ENCODE data around the gene EPHB3.

EPHB3 gene

GRCh38 chr3:184581331-184581855, 19.8 kb downstream of the EPHB3 start:
- DNase-seq, result no peak

GRCh38 chr3:184582646-184583577, 21.3 kb downstream of the EPHB3 start:
- peak; percentile 74 for DNase-seq

- no peak for DNase-seq
These were observed 22.2 kb downstream of the EPHB3 start for GRCh38 chr3:184583578-184584451.

DNA sequence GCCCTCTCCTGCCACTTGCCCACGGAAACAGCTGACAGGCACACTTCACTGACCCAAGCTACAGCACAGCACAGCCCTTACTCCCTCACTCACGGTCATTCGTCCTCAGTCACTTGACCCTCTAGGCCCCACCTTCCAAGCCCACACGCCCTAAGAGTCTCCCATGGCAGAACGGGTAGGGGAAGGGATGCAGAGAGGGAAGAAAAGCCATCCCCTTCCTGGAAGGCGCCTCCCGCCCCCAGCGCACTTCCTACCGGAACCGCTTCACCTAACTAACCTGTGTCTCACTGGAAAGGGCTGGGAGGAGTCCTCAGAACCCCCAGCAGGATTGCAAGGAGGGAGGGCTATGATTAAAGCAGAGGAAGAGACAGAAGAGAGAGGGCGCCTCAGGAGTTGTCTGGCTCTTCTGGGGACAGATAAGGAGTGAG, 22.9 kb downstream of the EPHB3 start:
- DNase-seq, result no peak

GRCh38 chr3:184585545-184585944, 24.0 kb downstream of the EPHB3 start:
- no peak for DNase-seq

DNA sequence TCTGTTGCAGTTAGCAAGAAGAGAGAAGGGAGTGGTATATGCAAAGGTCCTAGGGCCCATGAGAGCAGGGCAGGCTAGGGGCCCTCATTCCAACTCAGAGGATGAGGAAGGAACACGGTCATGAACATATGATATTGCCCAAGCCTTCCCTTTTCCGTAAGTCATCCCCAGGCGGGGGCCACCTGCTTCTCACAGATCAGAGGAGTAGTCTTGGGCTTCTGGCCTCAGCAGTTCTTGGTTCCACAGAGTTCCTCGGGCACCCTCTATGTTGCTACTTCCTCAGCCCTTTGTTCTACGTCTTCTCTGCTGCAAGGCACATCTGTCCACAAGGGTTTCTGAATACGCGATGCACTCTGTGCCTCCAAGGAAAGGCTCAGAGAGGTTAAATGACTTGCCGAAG, 25.3 kb downstream of the EPHB3 start:
- no peak for DNase-seq

DNA sequence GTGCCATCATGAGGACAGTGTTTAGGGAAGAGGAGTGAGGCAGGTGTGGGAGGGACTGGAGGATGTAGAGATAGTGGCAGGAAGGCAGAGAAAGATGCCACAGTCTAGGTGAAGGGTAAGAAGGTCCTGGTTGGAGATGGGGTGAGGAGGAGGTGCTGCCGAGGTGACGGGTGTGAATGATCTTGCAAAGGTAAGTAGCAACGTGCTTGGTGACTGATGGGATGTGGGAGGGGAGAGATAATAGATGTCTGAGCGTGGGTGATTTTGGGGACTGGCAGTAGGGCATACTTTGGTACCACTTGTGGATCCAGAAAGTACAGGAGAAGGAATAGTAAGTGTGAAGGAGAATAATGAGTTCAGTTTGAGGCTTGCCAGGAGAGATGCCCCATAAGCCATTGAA, 27.2 kb downstream of the EPHB3 start:
- no peak for DNase-seq

GRCh38 chr3:184590795-184591194, 29.2 kb downstream of the EPHB3 start:
- DNase-seq, result peak; percentile 33

- no peak for DNase-seq
These were observed 30.2 kb downstream of the EPHB3 start for GRCh38 chr3:184591789-184592188.

DNA sequence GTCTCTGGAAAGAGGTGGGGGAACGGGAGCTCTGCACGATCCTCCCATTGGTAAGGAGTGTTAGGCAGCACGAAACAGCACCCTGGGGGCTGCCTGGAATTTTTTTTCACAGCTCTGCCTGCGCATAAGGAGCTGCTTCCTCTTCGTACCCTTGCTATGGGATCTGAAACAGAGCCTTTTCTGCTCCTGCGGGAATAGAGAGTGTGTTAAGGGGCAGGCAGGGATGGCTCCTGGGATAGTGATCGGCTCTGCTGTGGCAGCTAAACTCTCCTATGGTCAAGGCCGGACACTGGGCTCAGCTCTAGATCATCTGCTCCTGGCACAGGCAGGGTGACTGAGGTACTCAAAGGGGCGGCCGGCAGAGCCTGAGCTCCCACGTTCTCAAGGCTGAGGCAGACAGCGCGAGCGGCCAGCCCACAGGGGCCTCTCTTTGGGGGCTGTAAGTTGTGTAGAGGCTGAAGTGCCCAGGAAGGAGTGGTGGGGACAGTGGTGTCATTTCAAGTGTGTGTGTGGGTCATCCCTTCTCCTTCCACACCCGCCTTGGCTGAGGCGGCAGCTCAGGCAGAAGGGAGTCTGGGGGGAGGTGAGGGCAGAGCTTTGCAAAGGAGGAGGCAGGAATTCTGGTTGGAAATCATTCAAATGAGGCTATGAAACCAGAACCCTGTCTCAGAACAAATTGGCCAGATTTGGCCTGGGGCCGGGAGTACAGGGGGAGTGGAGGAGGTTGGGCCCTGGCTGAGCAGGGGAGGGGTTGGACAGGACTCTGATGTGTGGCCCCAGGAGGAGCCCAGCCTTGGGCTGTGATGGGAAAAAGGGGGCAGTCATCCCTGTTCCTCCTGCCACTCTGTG, 31.0 kb downstream of the EPHB3 start:
- DNase-seq, result peak; percentile 74

- DNase-seq, result no peak
These were observed 31.8 kb downstream of the EPHB3 start for GRCh38 chr3:184593220-184593927.

DNA sequence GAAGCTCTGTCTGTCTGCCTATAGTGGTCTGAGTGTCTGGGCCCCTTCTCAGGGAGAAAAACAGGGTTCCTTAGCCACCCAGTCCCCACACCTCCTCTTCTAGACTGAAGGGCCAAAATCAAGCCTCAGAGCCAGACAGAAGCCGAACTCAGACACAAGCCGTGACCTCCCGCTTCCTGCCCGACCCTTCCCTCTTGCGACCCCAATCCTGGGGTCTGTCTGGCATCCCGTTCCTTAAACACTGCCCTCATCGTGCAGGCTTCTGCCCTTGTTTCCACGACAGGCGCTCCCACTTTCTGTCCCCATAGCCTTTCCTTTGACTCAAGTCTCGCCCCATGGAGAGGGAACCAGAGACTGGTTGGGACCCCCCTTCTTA, 32.3 kb downstream of the EPHB3 start:
- DNase-seq, result no peak

DNA sequence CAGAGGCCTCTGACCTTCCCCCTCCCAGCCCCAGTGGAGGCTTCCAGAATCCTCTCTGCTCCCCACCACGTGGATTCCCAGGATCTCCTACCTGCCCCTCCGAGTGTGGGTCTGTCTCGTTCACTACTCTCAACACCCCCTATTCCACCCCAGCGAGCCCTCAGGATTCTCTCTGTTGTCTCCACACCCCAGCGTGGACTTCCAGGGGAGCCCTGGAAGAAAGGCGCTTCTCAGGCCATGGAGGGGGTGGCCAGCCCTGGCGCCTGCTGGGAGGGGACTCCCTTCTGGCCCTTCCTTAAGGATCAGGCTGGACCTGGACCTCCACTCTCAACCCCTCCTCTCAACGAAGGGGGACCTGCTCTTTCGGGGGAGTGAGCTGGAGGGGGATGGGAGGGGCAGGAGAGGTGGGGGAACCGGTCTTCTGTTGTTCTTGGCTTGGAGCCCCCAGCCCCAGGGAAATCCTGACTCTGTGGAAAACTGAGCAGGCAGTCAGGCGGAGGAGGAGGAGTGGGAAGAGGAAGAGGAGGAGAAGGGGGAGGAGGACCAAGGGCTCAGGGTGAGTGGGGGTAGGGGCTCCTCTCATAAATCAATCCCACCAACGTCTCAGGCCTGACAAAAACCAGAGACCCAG, 32.9 kb downstream of the EPHB3 start:
- DNase-seq, result no peak

GRCh38 chr3:184595726-184596125, 34.1 kb downstream of the EPHB3 start:
- DNase-seq, result no peak

DNA sequence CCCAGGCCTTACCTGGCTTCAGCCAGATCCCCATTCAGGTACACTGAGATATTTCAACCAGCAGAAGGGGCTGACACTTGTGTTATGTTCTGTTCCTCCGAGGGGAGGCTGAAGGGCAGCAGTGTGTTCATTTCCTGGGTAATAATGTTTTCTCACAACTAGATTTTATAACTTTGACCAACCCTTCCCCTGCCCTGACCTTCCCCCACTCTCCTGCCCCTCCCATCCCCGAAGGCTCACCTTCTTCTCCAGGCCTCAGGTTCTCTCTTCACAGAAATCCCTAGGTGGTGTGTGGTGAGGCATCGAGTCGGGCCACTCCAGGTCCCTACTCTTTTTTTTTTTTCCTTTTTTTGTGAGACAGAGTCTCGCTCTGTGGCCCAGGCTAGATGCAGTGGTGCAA, 34.6 kb downstream of the EPHB3 start:
- no peak for DNase-seq

DNA sequence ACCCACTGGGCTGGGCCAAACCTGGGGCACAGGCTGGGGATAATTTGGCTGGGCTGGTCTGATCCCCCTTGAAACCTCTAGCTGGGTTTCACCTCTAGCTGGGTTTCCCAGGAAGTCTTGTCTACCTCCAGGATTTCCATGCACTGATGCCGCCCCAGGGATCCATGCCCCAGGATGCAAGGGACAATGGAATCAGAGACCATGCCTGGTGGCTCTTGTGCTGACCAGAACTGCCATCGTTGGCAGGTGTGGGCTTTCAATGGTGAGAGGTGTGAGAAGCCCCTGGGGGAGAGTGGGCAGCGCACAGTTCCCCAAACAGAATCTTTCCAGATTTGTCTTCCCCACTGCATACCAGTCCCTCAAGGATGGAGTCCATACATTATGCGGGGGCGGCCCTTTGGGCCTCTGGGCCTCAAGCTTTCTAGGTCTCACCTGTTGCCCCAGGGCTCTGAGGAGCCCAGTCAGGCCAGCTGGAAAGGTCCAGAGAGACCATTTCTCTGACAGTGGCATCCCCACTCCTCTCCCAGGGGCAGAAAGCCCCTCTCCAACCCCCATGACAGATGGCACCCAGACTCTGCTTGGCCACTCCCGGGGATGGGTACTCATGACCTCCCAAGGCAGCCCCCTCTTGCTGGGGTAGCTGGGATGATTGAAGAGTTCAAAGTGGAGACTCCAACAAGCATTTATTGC, 35.4 kb downstream of the EPHB3 start:
- no peak for DNase-seq

GRCh38 chr3:184597829-184598573, 36.4 kb downstream of the EPHB3 start:
- no peak for DNase-seq

- DNase-seq, result no peak
These were observed 37.0 kb downstream of the EPHB3 start for GRCh38 chr3:184598574-184598927.

GRCh38 chr3:184599143-184599542, 37.6 kb downstream of the EPHB3 start:
- DNase-seq, result no peak
